MCF 10A (cell line): Measurements from ENCODE around the gene NOL4L. TPM values are rescaled to one million over a fixed set of nuclear protein-coding genes. Genes with fewer than 3 reads are reported as not detected.

ENCODE experiments used
- BruUV-seq: library from RNA; stranded (reverse); fragments of 400-500 nt; replicated peaks from 2 replicates; lab custom pipeline; 2021; lab: Mats Ljungman, UMichigan
- CTCF ChIA-PET: fragments of 300-600 bp; sonication (Branson Sonifier 250); formaldehyde crosslinking; extraction: SDS; loops from one replicate; lab custom pipeline; 2021; ENCODE audit warnings: antibody characterized with exemption, inconsistent platforms; lab: Yijun Ruan, JAX
- POLR2A ChIA-PET: fragments of 300-600, 350-650 bp; sonication (Branson Sonifier 250); formaldehyde crosslinking; extraction: SDS; loops from one replicate; lab custom pipeline; 2020; ENCODE audit warnings: antibody characterized with exemption, inconsistent platforms; lab: Yijun Ruan, JAX
- DNase-seq: peaks from one replicate; pipeline ENCODE4 v3.0.0-alpha.2; 2018; ENCODE audit not compliant: unreplicated experiment
- H3K27ac Mint-ChIP-seq: one replicate; pipeline ENCODE4 v1.8.0; 2022; ENCODE audit warnings: mild to moderate bottlenecking, low read depth, mixed read lengths; ENCODE audit not compliant: unreplicated experiment
- H3K27me3 Mint-ChIP-seq: one replicate; pipeline ENCODE4 v1.8.0; 2022; ENCODE audit warnings: mixed read lengths; ENCODE audit not compliant: insufficient read depth, unreplicated experiment
- H3K36me3 Mint-ChIP-seq: one replicate; pipeline ENCODE4 v1.8.0; 2022; ENCODE audit warnings: mild to moderate bottlenecking, moderate library complexity, mixed read lengths; ENCODE audit not compliant: insufficient read depth, unreplicated experiment
- H3K4me1 Mint-ChIP-seq: one replicate; pipeline ENCODE4 v1.8.0; 2022; ENCODE audit warnings: mixed read lengths; ENCODE audit not compliant: insufficient read depth, unreplicated experiment
- H3K4me3 Mint-ChIP-seq: one replicate; pipeline ENCODE4 v1.8.0; 2022; ENCODE audit warnings: mild to moderate bottlenecking, moderate library complexity, mixed read lengths; ENCODE audit not compliant: unreplicated experiment
- H3K9me3 Mint-ChIP-seq: one replicate; pipeline ENCODE4 v1.8.0; 2022; ENCODE audit warnings: mixed read lengths; ENCODE audit not compliant: unreplicated experiment
- intact Hi-C: fragments of 100-400 bp; cut with micrococcal nuclease; formaldehyde crosslinking; loops from 2 replicates; pipeline ENCODE4 v1.14.1; 2022
- total RNA-seq: library from RNA; stranded (reverse); gene quantifications from 2 replicates; pipeline ENCODE4 v1.2.3, GENCODE V29; 2022
- TF ChIP-seq, protein P1 (sequence below): fragments of 200-600 bp; IDR thresholded peaks from one replicate; pipeline ENCODE4 v1.8.0; 2022; ENCODE audit warnings: antibody characterized with exemption, mild to moderate bottlenecking; ENCODE audit not compliant: unreplicated experiment

NOL4L gene
- total RNA-seq, 1 experiment from 2014 or later = 3.3 TPM

DNA sequence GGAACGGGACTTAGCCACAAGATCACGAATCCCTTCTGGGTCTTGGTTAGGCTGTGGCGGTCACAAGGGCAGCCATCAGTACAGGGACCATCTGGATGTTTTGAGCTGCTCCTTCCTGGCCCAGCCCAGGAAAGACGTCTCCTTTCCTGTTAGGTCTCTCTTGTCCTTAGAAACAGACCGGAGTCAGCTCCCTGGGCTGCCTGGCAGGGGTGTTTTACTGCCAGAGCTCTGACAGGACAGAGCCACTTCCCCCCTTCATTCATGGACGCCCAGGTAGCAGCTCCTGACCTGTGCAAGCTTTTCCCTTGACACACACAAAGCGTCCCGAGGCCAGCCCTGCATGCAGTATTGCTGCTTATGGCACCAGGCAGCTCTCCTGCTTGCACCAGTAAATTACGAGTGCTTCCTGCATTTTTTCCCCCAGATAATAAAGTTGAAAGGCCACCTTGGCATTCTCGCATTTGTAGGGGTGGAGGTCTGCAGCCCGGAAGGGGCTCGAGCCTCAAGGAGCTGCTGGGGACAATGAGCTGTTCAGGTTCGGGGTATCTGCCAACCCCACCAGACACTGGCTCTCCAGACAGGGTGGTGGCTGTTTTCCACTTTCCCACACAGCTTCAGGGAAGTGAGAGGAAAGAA lies 87.4 kb downstream of the NOL4L start:
- BruUV-seq = no TSS peak

DNA sequence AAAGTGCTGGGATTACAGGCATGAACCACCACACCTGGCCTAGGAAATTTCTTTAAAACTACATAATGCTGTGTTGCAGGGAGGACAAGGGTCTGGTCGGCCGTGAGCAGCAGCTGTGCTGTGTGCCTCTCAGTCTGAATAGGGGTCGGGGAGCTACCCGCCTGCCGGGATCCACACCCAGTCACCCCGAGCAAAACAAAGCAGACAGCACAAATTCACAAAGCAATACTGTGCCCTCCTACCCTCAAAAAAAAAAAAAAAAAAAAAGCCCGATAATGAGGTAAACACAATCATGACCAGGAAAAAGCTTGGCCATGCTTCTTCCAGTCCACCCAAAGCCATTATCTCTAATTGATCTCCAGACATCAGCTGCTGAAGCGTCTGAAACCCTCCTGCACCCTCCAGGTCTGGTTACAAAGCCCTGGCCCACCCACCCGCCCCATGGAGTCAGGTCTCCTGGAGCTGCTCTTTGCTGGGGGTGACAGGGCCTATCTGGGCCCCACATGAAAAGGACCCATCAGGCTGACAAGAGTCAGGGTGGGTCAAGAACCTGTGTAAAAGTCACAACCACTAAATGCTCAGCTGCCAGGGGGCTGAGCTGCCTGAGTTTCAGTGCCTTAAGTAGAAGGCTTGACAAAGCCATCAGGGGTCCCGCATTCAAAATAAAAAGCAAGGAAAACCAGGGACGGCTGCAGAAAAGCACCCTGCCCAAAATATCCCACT lies 88.2 kb downstream of the NOL4L start:
- H3K4me1 Mint-ChIP-seq = no peaks in the 10 kb centered on the region
- BruUV-seq = no TSS peak
- ChIA-PET CTCF (interaction anchor here (0.6 to 1.0 kb wide), 7 partner anchors 55 to 444 kb away, joined by 3 to 4 read pairs (median 3); no protein-coding TSS in a partner anchor), POLR2A (interaction anchor here (0.9 to 2.1 kb wide), 4 partner anchors 11 to 91 kb away, joined by 3 to 5 read pairs (median 4); no protein-coding TSS in a partner anchor)
- H3K9me3 Mint-ChIP-seq = no peaks in the 10 kb centered on the region
- DNase-seq = no peak
- no peaks in the 10 kb centered on the region for H3K36me3 Mint-ChIP-seq
- TF ChIP-seq, protein P1, sequence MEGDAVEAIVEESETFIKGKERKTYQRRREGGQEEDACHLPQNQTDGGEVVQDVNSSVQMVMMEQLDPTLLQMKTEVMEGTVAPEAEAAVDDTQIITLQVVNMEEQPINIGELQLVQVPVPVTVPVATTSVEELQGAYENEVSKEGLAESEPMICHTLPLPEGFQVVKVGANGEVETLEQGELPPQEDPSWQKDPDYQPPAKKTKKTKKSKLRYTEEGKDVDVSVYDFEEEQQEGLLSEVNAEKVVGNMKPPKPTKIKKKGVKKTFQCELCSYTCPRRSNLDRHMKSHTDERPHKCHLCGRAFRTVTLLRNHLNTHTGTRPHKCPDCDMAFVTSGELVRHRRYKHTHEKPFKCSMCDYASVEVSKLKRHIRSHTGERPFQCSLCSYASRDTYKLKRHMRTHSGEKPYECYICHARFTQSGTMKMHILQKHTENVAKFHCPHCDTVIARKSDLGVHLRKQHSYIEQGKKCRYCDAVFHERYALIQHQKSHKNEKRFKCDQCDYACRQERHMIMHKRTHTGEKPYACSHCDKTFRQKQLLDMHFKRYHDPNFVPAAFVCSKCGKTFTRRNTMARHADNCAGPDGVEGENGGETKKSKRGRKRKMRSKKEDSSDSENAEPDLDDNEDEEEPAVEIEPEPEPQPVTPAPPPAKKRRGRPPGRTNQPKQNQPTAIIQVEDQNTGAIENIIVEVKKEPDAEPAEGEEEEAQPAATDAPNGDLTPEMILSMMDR = no peak
- no peak overlapping the region for H3K27ac Mint-ChIP-seq
- no peak overlapping the region for H3K4me3 Mint-ChIP-seq
- H3K27me3 Mint-ChIP-seq = no peaks in the 10 kb centered on the region
- intact Hi-C loops = no loop called here

More for the DNA sequence above, 87.4 kb downstream of the NOL4L start:
- H3K9me3 Mint-ChIP-seq = no peaks in the 10 kb centered on the region
- intact Hi-C loops = no loop called here
- no peak overlapping the region for H3K4me3 Mint-ChIP-seq
- TF ChIP-seq, protein P1 = no peak
- CTCF ChIA-PET = interaction anchor here (0.5 to 1.5 kb wide), 11 partner anchors 12 to 662 kb away, joined by 3 to 7 read pairs (median 3); no protein-coding TSS in a partner anchor
- no peak overlapping the region for H3K27ac Mint-ChIP-seq
- no peaks in the 10 kb centered on the region for H3K4me1 Mint-ChIP-seq
- no peaks in the 10 kb centered on the region for H3K27me3 Mint-ChIP-seq
- no peaks in the 10 kb centered on the region for H3K36me3 Mint-ChIP-seq
- DNase-seq = no peak
- POLR2A ChIA-PET = interaction anchor here (0.9 to 2.1 kb wide), 5 partner anchors 10 to 142 kb away, joined by 3 to 5 read pairs (median 4); no protein-coding TSS in a partner anchor

DNA sequence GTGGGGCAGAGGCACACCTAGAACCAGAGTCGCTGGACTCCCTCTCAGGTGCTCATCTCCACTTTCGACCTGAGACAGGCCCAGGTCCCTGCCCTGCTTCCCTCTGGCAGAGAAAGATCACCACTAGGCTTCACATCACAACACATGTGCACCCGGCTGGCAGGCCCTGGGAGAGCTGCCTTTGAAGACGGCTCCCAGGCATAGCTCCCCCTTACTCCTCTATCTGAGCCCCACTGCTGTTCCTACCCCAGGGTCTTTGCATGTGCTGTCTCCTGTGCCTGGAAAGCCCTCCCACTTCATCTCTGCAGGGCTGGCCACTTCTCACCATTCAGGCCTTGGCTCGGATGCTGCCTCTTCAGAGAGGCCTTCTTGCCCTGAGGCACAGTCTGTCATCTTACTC lies 89.2 kb downstream of the NOL4L start:
- Mint-ChIP-seq H3K4me3 (no peak overlapping the region), H3K36me3 (no peaks in the 10 kb centered on the region), H3K4me1 (no peaks in the 10 kb centered on the region), H3K27me3 (no peaks in the 10 kb centered on the region), H3K27ac (no peak overlapping the region), H3K9me3 (no peaks in the 10 kb centered on the region)
- intact Hi-C loops = no loop called here
- POLR2A ChIA-PET = no interaction called here
- no TSS peak for BruUV-seq
- CTCF ChIA-PET = interaction anchor here (0.5 to 0.7 kb wide), 3 partner anchors 29 to 402 kb away, joined by 3 to 4 read pairs (median 4); no protein-coding TSS in a partner anchor
- no peak for DNase-seq
- TF ChIP-seq, protein P1 = no peak

DNA sequence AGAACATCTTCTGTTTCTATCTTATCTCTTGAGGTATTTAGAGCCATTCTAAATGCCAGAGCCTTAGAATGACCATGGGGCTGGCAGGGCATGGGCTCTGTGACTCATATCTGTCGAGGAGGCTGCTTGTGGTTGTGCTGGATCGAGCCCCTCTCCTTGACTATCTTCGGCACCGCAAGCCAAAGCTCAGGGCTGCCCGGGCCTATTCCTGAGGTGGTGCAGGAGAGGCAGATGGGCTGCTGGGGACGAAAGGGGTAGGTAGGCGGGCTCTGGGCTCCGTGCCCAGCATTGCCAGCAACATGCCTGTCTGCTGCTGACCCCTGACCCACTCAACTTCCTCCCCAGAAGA lies 89.9 kb downstream of the NOL4L start:
- H3K4me1 Mint-ChIP-seq = no peaks in the 10 kb centered on the region
- ChIA-PET CTCF (interaction anchor here (0.6 kb wide), 1 partner anchor 239 kb away, joined by 3 read pairs; no protein-coding TSS in a partner anchor), POLR2A (no interaction called here)
- H3K9me3 Mint-ChIP-seq = no peaks in the 10 kb centered on the region
- H3K27me3 Mint-ChIP-seq = no peaks in the 10 kb centered on the region
- H3K27ac Mint-ChIP-seq = no peak overlapping the region
- no peaks in the 10 kb centered on the region for H3K36me3 Mint-ChIP-seq
- intact Hi-C loops = no loop called here
- H3K4me3 Mint-ChIP-seq = no peak overlapping the region
- DNase-seq = no peak
- TF ChIP-seq, protein P1 = no peak
- no TSS peak for BruUV-seq
